HCT116 (cell line): ENCODE results near the gene ODF4. TPM values are rescaled to one million over a fixed set of nuclear protein-coding genes. Genes with fewer than 3 reads are reported as not detected.

Source experiments
- ATAC-seq: fragments of 200-7000 bp; cut with Tn5 transposase; 2 replicates; pipeline ENCODE4 v1.9.1; 2020; ENCODE audit warnings: mild to moderate bottlenecking, moderate library complexity
- BruUV-seq: library from RNA; stranded (reverse); fragments of 400-500 nt; replicated peaks from 2 replicates; lab custom pipeline; 2021; lab: Mats Ljungman, UMichigan
- CTCF ChIA-PET: fragments of 300-600 bp; sonication (Branson Sonifier 250); formaldehyde crosslinking; loops from one replicate; lab custom pipeline; 2021; ENCODE audit warnings: antibody characterized with exemption; lab: Charles Lee
- POLR2A ChIA-PET: fragments of 300-600, 350-600 bp; sonication (Branson Sonifier 250); formaldehyde crosslinking; loops from one replicate; lab custom pipeline; 2021; ENCODE audit warnings: antibody characterized with exemption; lab: Charles Lee
- RAD21 ChIA-PET, 2 experiments: fragments of 300-600 bp; sonication (Branson Sonifier 250); formaldehyde crosslinking; loops; one replicate each; lab custom pipeline; 2023; ENCODE audit warnings: low total read pairs in 2 of 2; ENCODE audit not compliant: uncharacterized antibody in 2 of 2, unreplicated experiment in 2 of 2, low non-redundant PET in 1 of 2; lab: Charles Lee
- DNase-seq: peaks from one replicate; pipeline ENCODE4 v3.0.0-alpha.2; 2010; ENCODE audit warnings: low read depth, low spot score
- H2AFZ ChIP-seq: fragments of 200-600 bp; shearing (Covaris generic), sonication (generic); 2 replicates; pipeline ENCODE4 v1.6.1; 2017; ENCODE audit warnings: low read depth, mixed run types, mixed read lengths, antibody characterized with exemption, low read length; ENCODE audit not compliant: poor library complexity, severe bottlenecking
- H3K27ac ChIP-seq: 2 replicates; pipeline ENCODE4 v1.5.1; 2012; ENCODE audit warnings: low read depth, low read length
- H3K27me3 ChIP-seq: fragments of 200-600 bp; sonication (generic); 2 replicates; pipeline ENCODE4 v1.6.1; 2016; ENCODE audit warnings: mixed run types, low read length, mixed read lengths; ENCODE audit not compliant: insufficient read depth
- H3K36me3 ChIP-seq, 2 experiments: fragments of 200-500 bp in 1 of 2; fragments of 200-600 bp in 1 of 2; sonication (Bioruptor generic) in 1 of 2; sonication (generic) in 1 of 2; 2 replicates each; pipeline versions ENCODE4 v1.5.1 to v1.6.1; 2014 to 2016; ENCODE audit warnings: low read length in 2 of 2, inconsistent platforms in 1 of 2, mixed read lengths in 1 of 2, mixed run types in 1 of 2; ENCODE audit not compliant: insufficient read depth in 2 of 2, control insufficient read depth in 1 of 2
- H3K4me1 ChIP-seq, 2 experiments: fragments of 200-600 bp in 1 of 2; sonication (generic) in 1 of 2; 2 replicates each; pipeline versions ENCODE4 v1.5.1 to v1.6.1; 2012 to 2017; ENCODE audit warnings: low read length in 2 of 2, inconsistent platforms in 1 of 2, mild to moderate bottlenecking in 1 of 2, mixed read lengths in 1 of 2, mixed run types in 1 of 2, moderate library complexity in 1 of 2; ENCODE audit not compliant: insufficient read depth in 2 of 2, control insufficient read depth in 1 of 2
- H3K4me2 ChIP-seq: fragments of 200-600 bp; sonication (generic); 2 replicates; pipeline ENCODE4 v1.6.1; 2017; ENCODE audit warnings: mixed run types, low read length, mixed read lengths
- H3K4me3 ChIP-seq, 2 experiments: fragments of 200-600 bp in 1 of 2; sonication (generic) in 1 of 2; replicated peaks in 1 of 2; 2 replicates each; pipeline ENCODE4 v1.5.1; 2011 to 2016; ENCODE audit warnings: low read length in 2 of 2, control low read depth in 1 of 2, low read depth in 1 of 2, mild to moderate bottlenecking in 1 of 2, mixed read lengths in 1 of 2, mixed run types in 1 of 2
- H3K79me2 ChIP-seq: fragments of 200-600 bp; sonication (generic); 2 replicates; pipeline ENCODE4 v1.6.1; 2017; ENCODE audit warnings: mild to moderate bottlenecking, mixed run types, low read length, moderate library complexity, mixed read lengths; ENCODE audit not compliant: insufficient read depth
- H3K9ac ChIP-seq: fragments of 200-600 bp; sonication (generic); 2 replicates; pipeline ENCODE4 v1.6.1; 2016; ENCODE audit warnings: low read length, mixed read lengths
- H3K9me2 ChIP-seq: fragments of 200-600 bp; sonication (generic), shearing (Covaris generic); 2 replicates; pipeline ENCODE4 v1.6.1; 2017; ENCODE audit warnings: mixed run types, mild to moderate bottlenecking, moderate library complexity; ENCODE audit not compliant: insufficient read depth
- H3K9me3 ChIP-seq, 2 experiments: fragments of 200-500 bp in 1 of 2; fragments of 200-600 bp in 1 of 2; sonication (Bioruptor generic) in 1 of 2; sonication (generic) in 1 of 2; 2 replicates each; pipeline ENCODE4 v1.6.1; 2014 to 2017; ENCODE audit warnings: low read length in 2 of 2, mixed read lengths in 2 of 2, inconsistent platforms in 1 of 2, low read depth in 1 of 2, mild to moderate bottlenecking in 1 of 2, mixed run types in 1 of 2, moderate library complexity in 1 of 2; ENCODE audit not compliant: control insufficient read depth in 1 of 2, insufficient read depth in 1 of 2
- H4K20me1 ChIP-seq: fragments of 200-600 bp; sonication (generic), shearing (Covaris generic); 2 replicates; pipeline ENCODE4 v1.6.1; 2017; ENCODE audit warnings: mixed run types, mild to moderate bottlenecking, moderate library complexity; ENCODE audit not compliant: insufficient read depth
- ATF3 ChIP-seq: IDR thresholded peaks from 2 replicates; pipeline ENCODE4 v1.6.1; 2012
- ELF1 ChIP-seq: IDR thresholded peaks from 2 replicates; pipeline ENCODE4 v1.6.1; 2012; ENCODE audit warnings: low read depth, borderline replicate concordance
- EZH2 ChIP-seq: fragments of 200-600 bp; sonication (generic); IDR thresholded peaks from 2 replicates; pipeline ENCODE4 v1.6.1; 2017; ENCODE audit warnings: antibody characterized with exemption, mixed run types
- EZH2phosphoT487 ChIP-seq: fragments of 200-600 bp; IDR thresholded peaks from 2 replicates; pipeline ENCODE4 v1.6.1; 2018; ENCODE audit warnings: antibody characterized with exemption, borderline replicate concordance
- FOSL1 ChIP-seq: IDR thresholded peaks from 2 replicates; pipeline ENCODE4 v1.6.1; 2012; ENCODE audit warnings: low read depth
- POLR2A ChIP-seq: IDR thresholded peaks from 2 replicates; pipeline ENCODE4 v1.7.0; 2011; ENCODE audit warnings: borderline replicate concordance; ENCODE audit not compliant: insufficient read depth, insufficient read length; ENCODE audit errors: extremely low read depth
- POLR2AphosphoS5 ChIP-seq: IDR thresholded peaks from 2 replicates; pipeline ENCODE4 v1.6.1; 2011; ENCODE audit warnings: mild to moderate bottlenecking, low read depth, low read length, moderate library complexity
- RAD21 ChIP-seq: IDR thresholded peaks from 2 replicates; pipeline ENCODE4 v1.6.1; 2012; ENCODE audit warnings: low read depth, mild to moderate bottlenecking
- SIN3A ChIP-seq: IDR thresholded peaks from 2 replicates; pipeline ENCODE4 v1.6.1; 2012; ENCODE audit warnings: low read depth
- SP1 ChIP-seq: IDR thresholded peaks from 2 replicates; pipeline ENCODE4 v1.6.1; 2012; ENCODE audit warnings: low read depth
- SRF ChIP-seq: IDR thresholded peaks from 2 replicates; pipeline ENCODE4 v1.6.1; 2012; ENCODE audit warnings: low read depth
- TCF7L2 ChIP-seq: IDR thresholded peaks from 2 replicates; pipeline ENCODE4 v1.7.0; 2011; ENCODE audit warnings: borderline replicate concordance, inconsistent platforms; ENCODE audit not compliant: insufficient read depth, insufficient read length; ENCODE audit errors: extremely low read depth
- ZFX ChIP-seq: fragments of 450-650 bp; IDR thresholded peaks from 2 replicates; pipeline ENCODE4 v1.6.1; 2017
- ZNF274 ChIP-seq: fragments of 200-500 bp; sonication (Bioruptor generic); IDR thresholded peaks from 2 replicates; pipeline ENCODE4 v1.6.1; 2014; ENCODE audit warnings: mild to moderate bottlenecking, low read depth, low read length, inconsistent platforms
- intact Hi-C: fragments of 100-400 bp; cut with micrococcal nuclease; formaldehyde crosslinking; loops from 2 replicates; pipeline ENCODE4 v1.10.0; 2022
- total RNA-seq: library from RNA; stranded (reverse); gene quantifications from one replicate; pipeline ENCODE4 v1.2.1, GENCODE V29; 2021; ENCODE audit not compliant: unreplicated experiment
- TF ChIP-seq, protein P1 (sequence below): IDR thresholded peaks from 2 replicates; pipeline ENCODE4 v1.6.1; 2011; ENCODE audit warnings: mild to moderate bottlenecking, low read length, moderate library complexity; ENCODE audit not compliant: insufficient replicate concordance; ENCODE audit errors: extremely low read depth
- TF ChIP-seq, protein P2 (sequence below): IDR thresholded peaks from 2 replicates; pipeline ENCODE4 v1.6.1; 2012; ENCODE audit warnings: low read depth

The ODF4 gene
- total RNA-seq, 1 experiment from 2014 or later: not detected

GRCh38 chr17:8368193-8368592 is 28.6 kb downstream of the ODF4 start:
- RAD21 ChIA-PET: no interaction called here
- H2AFZ ChIP-seq: no peak overlapping the region
- CTCF ChIA-PET: no interaction called here
- no peaks in the 10 kb centered on the region for H3K79me2 ChIP-seq
- H4K20me1 ChIP-seq: no peaks in the 10 kb centered on the region
- no peak overlapping the region for H3K9ac ChIP-seq
- H3K9me3 ChIP-seq: no peaks in the 10 kb centered on the region
- no peak overlapping the region for H3K4me2 ChIP-seq
- 0 out of 4 replicates have a peak, but pooled peaks cover 0 to 2% of the 10 kb centered on the region in 2 experiments for H3K36me3 ChIP-seq
- H3K27me3 ChIP-seq: no peaks in the 10 kb centered on the region
- no peaks in the 10 kb centered on the region for H3K9me2 ChIP-seq
- intact Hi-C loops: no loop called here
- no TSS peak for BruUV-seq
- no peak for ATAC-seq
- POLR2A ChIA-PET: no interaction called here
- no peak for DNase-seq
- peaks cover 0 to 3% of the 10 kb centered on the region in 2 experiments; a peak in 1 of 4 replicates for H3K4me1 ChIP-seq
- no peak for TF ChIP-seq ZNF274
- no peak for TF ChIP-seq EZH2
- TF ChIP-seq SP1: no peak
- TF ChIP-seq ATF3: no peak
- TF ChIP-seq, protein P1, sequence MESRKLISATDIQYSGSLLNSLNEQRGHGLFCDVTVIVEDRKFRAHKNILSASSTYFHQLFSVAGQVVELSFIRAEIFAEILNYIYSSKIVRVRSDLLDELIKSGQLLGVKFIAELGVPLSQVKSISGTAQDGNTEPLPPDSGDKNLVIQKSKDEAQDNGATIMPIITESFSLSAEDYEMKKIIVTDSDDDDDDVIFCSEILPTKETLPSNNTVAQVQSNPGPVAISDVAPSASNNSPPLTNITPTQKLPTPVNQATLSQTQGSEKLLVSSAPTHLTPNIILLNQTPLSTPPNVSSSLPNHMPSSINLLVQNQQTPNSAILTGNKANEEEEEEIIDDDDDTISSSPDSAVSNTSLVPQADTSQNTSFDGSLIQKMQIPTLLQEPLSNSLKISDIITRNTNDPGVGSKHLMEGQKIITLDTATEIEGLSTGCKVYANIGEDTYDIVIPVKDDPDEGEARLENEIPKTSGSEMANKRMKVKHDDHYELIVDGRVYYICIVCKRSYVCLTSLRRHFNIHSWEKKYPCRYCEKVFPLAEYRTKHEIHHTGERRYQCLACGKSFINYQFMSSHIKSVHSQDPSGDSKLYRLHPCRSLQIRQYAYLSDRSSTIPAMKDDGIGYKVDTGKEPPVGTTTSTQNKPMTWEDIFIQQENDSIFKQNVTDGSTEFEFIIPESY: no peak
- no peak for TF ChIP-seq RAD21
- TF ChIP-seq ZFX: no peak
- TF ChIP-seq SIN3A: no peak
- TF ChIP-seq EZH2phosphoT487: no peak
- TF ChIP-seq POLR2A: no peak
- TF ChIP-seq, protein P2, sequence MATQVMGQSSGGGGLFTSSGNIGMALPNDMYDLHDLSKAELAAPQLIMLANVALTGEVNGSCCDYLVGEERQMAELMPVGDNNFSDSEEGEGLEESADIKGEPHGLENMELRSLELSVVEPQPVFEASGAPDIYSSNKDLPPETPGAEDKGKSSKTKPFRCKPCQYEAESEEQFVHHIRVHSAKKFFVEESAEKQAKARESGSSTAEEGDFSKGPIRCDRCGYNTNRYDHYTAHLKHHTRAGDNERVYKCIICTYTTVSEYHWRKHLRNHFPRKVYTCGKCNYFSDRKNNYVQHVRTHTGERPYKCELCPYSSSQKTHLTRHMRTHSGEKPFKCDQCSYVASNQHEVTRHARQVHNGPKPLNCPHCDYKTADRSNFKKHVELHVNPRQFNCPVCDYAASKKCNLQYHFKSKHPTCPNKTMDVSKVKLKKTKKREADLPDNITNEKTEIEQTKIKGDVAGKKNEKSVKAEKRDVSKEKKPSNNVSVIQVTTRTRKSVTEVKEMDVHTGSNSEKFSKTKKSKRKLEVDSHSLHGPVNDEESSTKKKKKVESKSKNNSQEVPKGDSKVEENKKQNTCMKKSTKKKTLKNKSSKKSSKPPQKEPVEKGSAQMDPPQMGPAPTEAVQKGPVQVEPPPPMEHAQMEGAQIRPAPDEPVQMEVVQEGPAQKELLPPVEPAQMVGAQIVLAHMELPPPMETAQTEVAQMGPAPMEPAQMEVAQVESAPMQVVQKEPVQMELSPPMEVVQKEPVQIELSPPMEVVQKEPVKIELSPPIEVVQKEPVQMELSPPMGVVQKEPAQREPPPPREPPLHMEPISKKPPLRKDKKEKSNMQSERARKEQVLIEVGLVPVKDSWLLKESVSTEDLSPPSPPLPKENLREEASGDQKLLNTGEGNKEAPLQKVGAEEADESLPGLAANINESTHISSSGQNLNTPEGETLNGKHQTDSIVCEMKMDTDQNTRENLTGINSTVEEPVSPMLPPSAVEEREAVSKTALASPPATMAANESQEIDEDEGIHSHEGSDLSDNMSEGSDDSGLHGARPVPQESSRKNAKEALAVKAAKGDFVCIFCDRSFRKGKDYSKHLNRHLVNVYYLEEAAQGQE: no peak
- TF ChIP-seq POLR2AphosphoS5: no peak
- no peak for TF ChIP-seq ELF1
- no peak for TF ChIP-seq FOSL1
- no peak for TF ChIP-seq TCF7L2
- no peak for TF ChIP-seq SRF
- H3K4me3 ChIP-seq: no peak overlapping the region
- no peak overlapping the region for H3K27ac ChIP-seq
